CD14-positive monocyte (primary cell): ENCODE results near the gene MYO16. TPM values are rescaled to one million over a fixed set of nuclear protein-coding genes. Genes with fewer than 3 reads are reported as not detected.

ENCODE experiments used
- DNase-seq, 3 donors: peaks; one replicate each; pipeline ENCODE4 v3.0.0-alpha.2; 2011 to 2022
- H2AFZ ChIP-seq: 2 replicates; pipeline ENCODE4 v1.6.0; 2012; ENCODE audit warnings: mild to moderate bottlenecking, low read depth, low read length, inconsistent platforms; ENCODE audit not compliant: insufficient read depth, poor library complexity, severe bottlenecking
- H3K27ac ChIP-seq, 2 donors: 1 replicate in 1 of 2; 2 replicates in 1 of 2; pipeline ENCODE4 v1.5.1; 2012 to 2013; ENCODE audit warnings: low read length in 2 of 2, control low read depth in 1 of 2, inconsistent platforms in 1 of 2, low read depth in 1 of 2, mild to moderate bottlenecking in 1 of 2
- H3K27me3 ChIP-seq, 2 donors: one replicate each; pipeline versions ENCODE4 v1.6.0 to v1.6.1; 2011 to 2013; ENCODE audit warnings: low read length in 2 of 2; ENCODE audit not compliant: control insufficient read depth in 2 of 2, insufficient read depth in 2 of 2
- H3K36me3 ChIP-seq, 2 donors: replicated peaks in 1 of 2; 1 replicate in 1 of 2; 2 replicates in 1 of 2; pipeline versions ENCODE4 v1.5.1 to v1.6.1; 2012 to 2013; ENCODE audit warnings: low read length in 2 of 2, control low read depth in 1 of 2, inconsistent platforms in 1 of 2, mild to moderate bottlenecking in 1 of 2; ENCODE audit not compliant: insufficient read depth in 2 of 2, control insufficient read depth in 1 of 2
- H3K4me1 ChIP-seq, 2 donors: 1 replicate in 1 of 2; 2 replicates in 1 of 2; pipeline versions ENCODE4 v1.5.1 to v1.6.1; 2012 to 2013; ENCODE audit warnings: low read length in 2 of 2, control low read depth in 1 of 2, inconsistent platforms in 1 of 2, mild to moderate bottlenecking in 1 of 2, moderate library complexity in 1 of 2; ENCODE audit not compliant: insufficient read depth in 2 of 2, control insufficient read depth in 1 of 2
- H3K4me2 ChIP-seq: replicated peaks from 2 replicates; pipeline ENCODE3; 2012; ENCODE audit warnings: low read length, moderate library complexity, mild to moderate bottlenecking; ENCODE audit not compliant: poor library complexity, severe bottlenecking; ENCODE audit errors: extremely low read depth
- H3K4me3 ChIP-seq, 3 experiments: fragments of 200-600 bp in 1 of 3; sonication (generic) in 1 of 3; replicated peaks in 1 of 3; 1 replicate in 2 of 3; 2 replicates in 1 of 3; pipeline ENCODE4 v1.5.1; 2011 to 2013; ENCODE audit warnings: low read length in 3 of 3, mild to moderate bottlenecking in 3 of 3, control low read depth in 2 of 3, low read depth in 2 of 3, inconsistent platforms in 1 of 3, moderate library complexity in 1 of 3
- H3K79me2 ChIP-seq: 2 replicates; pipeline ENCODE4 v1.6.0; 2012; ENCODE audit warnings: mild to moderate bottlenecking, control low read depth, inconsistent platforms, low read length, moderate library complexity; ENCODE audit not compliant: insufficient read depth
- H3K9ac ChIP-seq: 2 replicates; pipeline ENCODE4 v1.6.0; 2017; ENCODE audit warnings: low read length, mild to moderate bottlenecking; ENCODE audit not compliant: insufficient read depth, poor library complexity, severe bottlenecking
- H3K9me3 ChIP-seq, 2 donors: replicated peaks in 1 of 2; 1 replicate in 1 of 2; 2 replicates in 1 of 2; pipeline versions ENCODE4 v1.5.1 to v1.6.1; 2012 to 2013; ENCODE audit warnings: low read length in 2 of 2, control low read depth in 1 of 2; ENCODE audit not compliant: control insufficient read depth in 1 of 2, insufficient read depth in 1 of 2
- H4K20me1 ChIP-seq: 2 replicates; pipeline ENCODE4 v1.6.0; 2012; ENCODE audit warnings: mild to moderate bottlenecking, low read length, control low read depth, moderate library complexity; ENCODE audit not compliant: insufficient read depth
- H3K27ac Mint-ChIP-seq, 7 donors: one replicate each; pipeline ENCODE4 v1.8.0; 2020; ENCODE audit warnings: mild to moderate bottlenecking in 7 of 7, mixed read lengths in 7 of 7, moderate library complexity in 6 of 7, inconsistent platforms in 2 of 7
- H3K27me3 Mint-ChIP-seq, 3 donors: one replicate each; pipeline ENCODE4 v1.8.0; 2021 to 2022; ENCODE audit warnings: low read depth in 3 of 3, mild to moderate bottlenecking in 3 of 3, mixed read lengths in 3 of 3, moderate library complexity in 3 of 3, inconsistent platforms in 1 of 3
- H3K36me3 Mint-ChIP-seq, 2 donors: one replicate each; pipeline ENCODE4 v1.8.0; 2020; ENCODE audit warnings: mixed read lengths in 2 of 2, inconsistent platforms in 1 of 2, mild to moderate bottlenecking in 1 of 2
- H3K4me1 Mint-ChIP-seq: one replicate; pipeline ENCODE4 v1.8.0; 2020; ENCODE audit warnings: mild to moderate bottlenecking, mixed read lengths
- H3K4me3 Mint-ChIP-seq, 2 donors: one replicate each; pipeline ENCODE4 v1.8.0; 2020; ENCODE audit warnings: mild to moderate bottlenecking in 2 of 2, mixed read lengths in 2 of 2, moderate library complexity in 1 of 2
- H3K9me3 Mint-ChIP-seq, 7 donors: one replicate each; pipeline ENCODE4 v1.8.0; 2020 to 2022; ENCODE audit warnings: mixed read lengths in 7 of 7, mild to moderate bottlenecking in 6 of 7, moderate library complexity in 6 of 7, inconsistent platforms in 2 of 7
- CTCF ChIP-seq: fragments of 200-600 bp; IDR thresholded peaks from one replicate; pipeline ENCODE4 v1.8.0; 2022; ENCODE audit warnings: antibody characterized with exemption, mild to moderate bottlenecking
- WGBS: methylation state at CpG from one replicate; pipeline ENCODE4 v1.1.5; 2013; ENCODE audit warnings: missing lambda C conversion rate; ENCODE audit not compliant: insufficient coverage; 5-methylcytosine and 5-hydroxymethylcytosine counted together
- intact Hi-C, 2 donors: fragments of 100-400 bp; cut with micrococcal nuclease; formaldehyde crosslinking; loops; one replicate each; pipeline versions ENCODE4 v1.15.0 to v1.15.1; 2023
- polyA plus RNA-seq, 3 donors: library from polyadenylated mRNA; depleted of rRNA in 1 of 3; unstranded in 2 of 3; stranded (reverse) in 1 of 3; fragments of 300-500 nt in 2 of 3; fragments of >200 nt in 1 of 3; fragmentation: Illumina TruSeq in 2 of 3; gene quantifications; 1 replicate in 2 of 3; 2 replicates in 1 of 3; pipeline ENCODE4 v1.2.3, GENCODE V29; 2012 to 2021

Gene MYO16
- polyA plus RNA-seq, 3 donors: not detected

GRCh38 chr13:108947551-108948030 is 318.2 kb downstream of the MYO16 start:
- Histone ChIP-seq H4K20me1 (no peaks in the 10 kb centered on the region), H3K4me3 (no peak overlapping the region), H3K36me3 (no peaks in the 10 kb centered on the region), H2AFZ (no peak overlapping the region), H3K4me1 (peaks cover 3 to 11% of the 10 kb centered on the region in 2 donors), H3K27ac (no peak overlapping the region), H3K9ac (no peak overlapping the region), H3K79me2 (no peaks in the 10 kb centered on the region), H3K9me3 (no peaks in the 10 kb centered on the region), H3K27me3 (no peaks in the 10 kb centered on the region), H3K4me2 (no peak overlapping the region)
- TF ChIP-seq CTCF: no peak
- Mint-ChIP-seq H3K36me3 (no peaks in the 10 kb centered on the region), H3K27ac (no peak overlapping the region), H3K27me3 (peaks cover 1 to 2% (median 1%) of the 10 kb centered on the region in 3 donors), H3K4me1 (peaks cover 9% of the 10 kb centered on the region), H3K9me3 (peaks cover 0 to 3% (median 0%) of the 10 kb centered on the region in 7 donors), H3K4me3 (no peak overlapping the region)
- DNase-seq: no peak
- intact Hi-C loops: no loop called here
- WGBS: no CpG with 5 or more reads among the region's 8 CpGs

GRCh38 chr13:108948251-108948671 is 318.9 kb downstream of the MYO16 start:
- Histone ChIP-seq H3K4me2 (no peak overlapping the region), H2AFZ (no peak overlapping the region), H4K20me1 (no peaks in the 10 kb centered on the region), H3K27ac (no peak overlapping the region), H3K79me2 (no peaks in the 10 kb centered on the region), H3K9me3 (no peaks in the 10 kb centered on the region), H3K4me1 (peaks cover 3 to 11% of the 10 kb centered on the region in 2 donors), H3K4me3 (no peak overlapping the region), H3K27me3 (no peaks in the 10 kb centered on the region), H3K36me3 (no peaks in the 10 kb centered on the region), H3K9ac (no peak overlapping the region)
- 100% methylated on average over 3 of the region's 7 CpGs for WGBS
- Mint-ChIP-seq H3K4me3 (no peak overlapping the region), H3K4me1 (peaks cover 9% of the 10 kb centered on the region), H3K27me3 (peaks cover 1 to 2% (median 1%) of the 10 kb centered on the region in 3 donors), H3K36me3 (no peaks in the 10 kb centered on the region), H3K27ac (no peak overlapping the region), H3K9me3 (peaks cover 0 to 3% (median 0%) of the 10 kb centered on the region in 7 donors)
- no peak for DNase-seq
- intact Hi-C loops: no loop called here
- TF ChIP-seq CTCF: no peak
